Pancreas (tissue), 10 donors: ENCODE results near the gene ZIK1. TPM values are rescaled to one million over a fixed set of nuclear protein-coding genes. Genes with fewer than 3 reads are reported as not detected.

Experiments used
- ATAC-seq, 4 donors: fragments of 200-7000 bp; cut with Tn5 transposase; one replicate each; pipeline versions ENCODE4 v1.8.0 to v1.9.1; 2020; ENCODE audit warnings: mild to moderate bottlenecking in 4 of 4, moderate library complexity in 4 of 4
- DNase-seq, 6 donors: peaks; one replicate each; pipeline ENCODE4 v3.0.0-alpha.2; 2020
- FAIRE-seq: peaks from 2 replicates; lab custom pipeline; 2012; peaks lifted over from hg19 to GRCh38; lab: Jason Lieb, UNC
- H3K27ac ChIP-seq, 4 donors: fragments of 200-600 bp; sonication (generic); 1 replicate in 3 of 4; 2 replicates in 1 of 4; pipeline versions ENCODE4 v1.5.0 to v1.8.0; 2020
- H3K27me3 ChIP-seq, 4 donors: fragments of 200-600 bp; one replicate each; pipeline ENCODE4 v1.8.0; 2021
- H3K36me3 ChIP-seq, 3 donors: fragments of 200-600 bp; sonication (generic) in 1 of 3; one replicate each; pipeline versions ENCODE4 v1.5.0 to v1.8.0; 2020 to 2021
- H3K4me1 ChIP-seq, 3 donors: fragments of 200-600 bp; one replicate each; pipeline ENCODE4 v1.8.0; 2021
- H3K4me3 ChIP-seq, 4 donors: fragments of 200-600 bp; sonication (generic) in 2 of 4; one replicate each; pipeline versions ENCODE4 v1.5.0 to v1.8.0; 2020 to 2021
- H3K9me3 ChIP-seq, 4 donors: fragments of 200-600 bp; one replicate each; pipeline ENCODE4 v1.8.0; 2021
- WGBS, 2 donors: extraction: QIAGEN DNeasy Blood & Tissue Kit; methylation state at CpG; one replicate each; pipeline ENCODE4 v1.1.7; 2013; 5-methylcytosine and 5-hydroxymethylcytosine counted together
- intact Hi-C, 3 donors: fragments of 100-400 bp; cut with DNase I; formaldehyde crosslinking; loops; one replicate each; pipeline versions ENCODE4 v1.11.1 to v1.14.2; 2022
- polyA plus RNA-seq, 2 donors: library from polyadenylated mRNA; stranded (reverse); fragments of 200-250 nt; gene quantifications; one replicate each; pipeline ENCODE4 v1.2.3, GENCODE V29; 2013
- total RNA-seq, 6 donors: library from RNA; stranded (reverse); fragmentation: NEBNext Ultra II Directional in 4 of 6; extraction: Animal tissue kit (Norgen Biotek cat#: 25700) in 4 of 6; gene quantifications; one replicate each; pipeline versions ENCODE4 v1.2.1 to v1.2.4, GENCODE V29; 2021 to 2023
- TF ChIP-seq, protein P1 (sequence below), 4 donors: fragments of 200-600 bp; sonication (generic) in 3 of 4; IDR thresholded peaks; one replicate each; pipeline versions ENCODE4 v1.5.0 to v1.8.0; 2021; ENCODE audit warnings: antibody characterized with exemption in 4 of 4
- donor health status: healthy with polysubstance abuse.
- donor health status: DM: no; HTN: no; CAD: no; lungs with moderate emphysema.
- donor health status: DM: no; HTN: no; CAD: no.
- donor health status: control.
- donor health status: control.
- donor health status: Bipolar disorder and iron deficiency.
- donor health status: DM: yes; HTN: yes; CAD: no.
- donor health status: DM: no; HTN: no; CAD: no.
- donor health status: DM: no; HTN: no; CAD: no.
- donor health status: DM: yes; HTN: yes; CAD: no.

The ZIK1 gene
- total and polyA plus RNA-seq, 8 donors, result 0.63 to 3.0 (median 1.0) TPM

DNA sequence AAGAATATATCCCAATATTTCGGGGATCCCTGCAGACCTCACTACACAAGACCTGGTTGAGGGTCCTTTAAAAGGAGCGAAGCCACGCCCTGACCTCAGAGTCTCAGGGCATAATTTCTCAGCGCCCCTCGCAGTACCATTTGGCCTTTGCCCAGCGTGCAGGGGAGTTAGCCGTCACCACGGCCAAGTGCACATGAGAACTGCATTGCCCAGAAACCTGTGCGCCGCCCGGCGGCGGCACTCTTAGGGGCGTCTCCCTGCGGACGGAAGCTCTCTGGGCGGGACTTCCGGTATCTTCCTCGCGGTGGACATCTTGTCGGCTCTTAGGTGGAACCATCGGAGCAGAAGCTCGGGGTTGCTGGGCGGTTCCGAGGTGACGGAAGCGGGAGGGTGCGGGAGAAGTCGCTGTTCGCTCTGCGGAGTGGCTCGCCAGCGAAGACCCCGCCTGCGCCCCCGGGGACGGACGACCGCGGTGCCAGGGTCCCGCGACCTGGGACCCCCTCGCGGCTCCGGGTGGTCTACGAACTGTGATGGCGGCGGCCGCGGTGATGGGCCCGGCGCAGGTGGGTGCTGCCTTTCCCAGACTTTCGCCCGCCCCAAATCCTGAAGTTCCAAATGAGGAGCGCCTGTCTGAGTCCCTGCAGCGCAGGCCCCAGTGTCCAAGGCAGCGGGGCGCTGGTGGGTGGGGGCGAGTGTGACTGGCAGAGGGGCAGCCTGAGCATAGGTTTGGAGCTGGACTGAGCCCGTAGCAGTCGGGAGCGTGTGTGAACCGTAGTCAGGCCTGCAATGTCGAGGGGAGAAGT lies 30.2 kb downstream of the ZIK1 start, which contains the start of gene ZNF134:
Gene ZNF134, plus strand, starts transcription at position 302 of the 803 bp plus-strand sequence. CDS start 5,227 bp downstream, outside the sequence.
- peak; percentile 86 to 95 (median 91) for DNase-seq
- Histone ChIP-seq H3K4me3 (peak within 1 kb of the TSS; percentile 97 to 100 (median 100)), H3K9me3 (peaks cover 0 to 8% (median 2%) of the 10 kb centered on the region in 4 donors), H3K4me1 (peaks cover 0 to 9% (median 0%) of the 10 kb centered on the region in 3 donors), H3K27ac (no peak within 1 kb of the TSS), H3K36me3 (peaks cover 0 to 14% (median 5%) of the 10 kb centered on the region in 3 donors), H3K27me3 (no peaks in the 10 kb centered on the region)
- 2% methylated on average over 64 of the region's 64 CpGs for WGBS, 2 donors
- ATAC-seq, result peak; percentile 100
- TF ChIP-seq, protein P1, sequence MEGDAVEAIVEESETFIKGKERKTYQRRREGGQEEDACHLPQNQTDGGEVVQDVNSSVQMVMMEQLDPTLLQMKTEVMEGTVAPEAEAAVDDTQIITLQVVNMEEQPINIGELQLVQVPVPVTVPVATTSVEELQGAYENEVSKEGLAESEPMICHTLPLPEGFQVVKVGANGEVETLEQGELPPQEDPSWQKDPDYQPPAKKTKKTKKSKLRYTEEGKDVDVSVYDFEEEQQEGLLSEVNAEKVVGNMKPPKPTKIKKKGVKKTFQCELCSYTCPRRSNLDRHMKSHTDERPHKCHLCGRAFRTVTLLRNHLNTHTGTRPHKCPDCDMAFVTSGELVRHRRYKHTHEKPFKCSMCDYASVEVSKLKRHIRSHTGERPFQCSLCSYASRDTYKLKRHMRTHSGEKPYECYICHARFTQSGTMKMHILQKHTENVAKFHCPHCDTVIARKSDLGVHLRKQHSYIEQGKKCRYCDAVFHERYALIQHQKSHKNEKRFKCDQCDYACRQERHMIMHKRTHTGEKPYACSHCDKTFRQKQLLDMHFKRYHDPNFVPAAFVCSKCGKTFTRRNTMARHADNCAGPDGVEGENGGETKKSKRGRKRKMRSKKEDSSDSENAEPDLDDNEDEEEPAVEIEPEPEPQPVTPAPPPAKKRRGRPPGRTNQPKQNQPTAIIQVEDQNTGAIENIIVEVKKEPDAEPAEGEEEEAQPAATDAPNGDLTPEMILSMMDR (IDR thresholded peaks at IDR 0.05), result no peak
- no peak for FAIRE-seq
- intact Hi-C loops, result no loop called here

DNA sequence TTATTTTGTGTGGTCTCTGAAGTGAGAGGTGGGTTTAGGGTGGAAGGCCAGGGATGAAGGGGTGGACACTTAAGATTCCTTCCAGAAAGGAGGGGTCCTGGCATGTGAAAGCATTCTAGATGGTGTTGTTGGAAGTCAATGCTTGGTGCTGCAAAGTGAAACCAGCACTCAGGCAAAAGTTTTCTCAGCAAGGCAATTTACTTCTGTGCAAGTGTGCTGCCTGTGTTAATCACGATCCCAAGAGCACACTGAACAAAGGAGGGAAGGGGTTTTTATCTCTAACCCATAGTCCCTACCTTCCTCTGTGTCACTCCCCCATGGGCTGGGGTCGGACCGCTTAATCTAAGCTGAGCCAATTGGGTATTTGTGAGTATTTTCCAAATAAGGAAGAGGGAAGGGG lies 31.4 kb downstream of the ZIK1 start:
- TF ChIP-seq, protein P1 (IDR thresholded peaks at IDR 0.05), result no peak
- intact Hi-C loops, result no loop called here
- Histone ChIP-seq H3K4me1 (peaks cover 0 to 9% (median 0%) of the 10 kb centered on the region in 3 donors), H3K9me3 (peaks cover 0 to 14% (median 4%) of the 10 kb centered on the region in 4 donors), H3K27ac (no peak overlapping the region), H3K4me3 (peak overlapping the region in 1 of 4 donors; percentile 100), H3K36me3 (peaks cover 7 to 26% (median 16%) of the 10 kb centered on the region in 3 donors), H3K27me3 (no peaks in the 10 kb centered on the region)
- DNase-seq (no peak), ATAC-seq (no peak), FAIRE-seq (no peak)
- 93 to 100% methylated on average over 3 of the region's 3 CpGs for WGBS, 2 donors

DNA sequence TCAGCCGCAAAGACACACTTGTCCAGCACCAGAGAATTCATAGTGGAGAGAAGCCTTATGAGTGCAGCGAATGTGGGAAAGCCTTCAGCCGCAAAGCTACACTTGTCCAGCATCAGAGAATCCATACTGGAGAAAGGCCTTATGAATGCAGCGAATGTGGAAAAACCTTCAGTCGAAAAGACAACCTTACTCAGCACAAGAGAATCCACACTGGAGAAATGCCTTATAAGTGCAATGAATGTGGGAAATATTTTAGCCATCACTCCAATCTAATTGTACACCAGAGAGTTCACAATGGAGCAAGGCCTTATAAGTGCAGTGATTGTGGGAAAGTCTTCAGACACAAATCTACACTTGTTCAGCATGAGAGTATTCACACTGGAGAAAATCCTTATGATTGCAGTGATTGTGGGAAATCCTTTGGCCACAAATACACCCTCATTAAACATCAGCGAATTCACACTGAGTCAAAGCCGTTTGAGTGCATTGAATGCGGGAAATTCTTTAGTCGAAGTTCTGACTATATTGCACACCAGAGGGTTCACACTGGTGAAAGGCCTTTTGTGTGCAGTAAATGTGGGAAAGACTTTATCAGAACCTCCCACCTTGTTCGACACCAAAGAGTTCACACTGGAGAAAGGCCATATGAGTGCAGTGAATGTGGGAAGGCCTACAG lies 36.9 kb downstream of the ZIK1 start:
- TF ChIP-seq, protein P1 (IDR thresholded peaks at IDR 0.05), result no peak
- FAIRE-seq (no peak), DNase-seq (no peak), ATAC-seq (no peak)
- no peak overlapping the region for H3K4me3 ChIP-seq
- H3K9me3 ChIP-seq, result peaks cover 0 to 26% (median 9%) of the 10 kb centered on the region in 4 donors
- WGBS, 2 donors, result 97% methylated on average over 10 of the region's 10 CpGs
- H3K4me1 ChIP-seq, result no peaks in the 10 kb centered on the region
- H3K36me3 ChIP-seq, result peaks cover 10 to 39% (median 25%) of the 10 kb centered on the region in 3 donors
- intact Hi-C loops, result no loop called here
- H3K27ac ChIP-seq, result no peak overlapping the region
- no peaks in the 10 kb centered on the region for H3K27me3 ChIP-seq

DNA sequence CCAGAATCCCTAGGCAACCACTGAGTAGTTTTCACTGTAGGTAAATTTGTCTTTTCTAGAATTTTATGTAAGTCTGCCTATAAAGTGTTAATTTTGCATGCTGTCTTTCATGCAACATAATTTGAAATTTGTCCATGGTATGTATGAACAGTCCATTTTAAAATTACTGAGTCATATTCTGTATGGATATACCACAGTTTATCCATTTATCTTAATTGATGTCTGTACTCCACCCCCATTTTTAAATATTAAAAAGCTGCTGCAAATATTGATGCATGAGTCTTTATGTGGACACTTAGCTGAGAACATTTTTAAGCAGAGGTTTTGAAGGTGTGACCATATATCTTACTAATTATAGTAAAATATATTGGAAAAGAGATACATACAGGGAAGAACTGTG lies 39.1 kb downstream of the ZIK1 start:
- Histone ChIP-seq H3K27me3 (no peaks in the 10 kb centered on the region), H3K4me3 (no peak overlapping the region), H3K9me3 (peaks cover 0 to 22% (median 5%) of the 10 kb centered on the region in 4 donors), H3K27ac (no peak overlapping the region), H3K4me1 (no peaks in the 10 kb centered on the region), H3K36me3 (peaks cover 10 to 33% (median 25%) of the 10 kb centered on the region in 3 donors)
- TF ChIP-seq, protein P1 (IDR thresholded peaks at IDR 0.05), result no peak
- intact Hi-C loops, result no loop called here
- FAIRE-seq (no peak), DNase-seq (no peak), ATAC-seq (no peak)
